Mammary epithelial cell (primary cell): Measurements from ENCODE around the gene GRIN2A.

Experiments
- CTCF ChIP-seq, 2 donors: IDR thresholded peaks in 1 of 2; conservative IDR thresholded peaks in 1 of 2; 2 replicates each; pipeline ENCODE4 v1.5.1; 2011 to 2012; ENCODE audit warnings: inconsistent platforms in 2 of 2, low read length in 2 of 2, mild to moderate bottlenecking in 2 of 2, control low read depth in 1 of 2, low read depth in 1 of 2; ENCODE audit not compliant: insufficient read depth in 1 of 2; ENCODE audit errors: extremely low read depth in 1 of 2
- EZH2 ChIP-seq: IDR thresholded peaks from 2 replicates; pipeline ENCODE4 v1.6.1; 2012; ENCODE audit warnings: low read length, inconsistent platforms, borderline replicate concordance

- TF ChIP-seq CTCF (conservative IDR thresholded peaks at IDR 0.05 in 1 of 2, IDR thresholded peaks at IDR 0.05 in 1 of 2; ENCODE audit: extremely low read depth in 1 of 2, insufficient read depth in 1 of 2, low read depth in 1 of 2, low read length in 2 of 2) (peak in 1 of 2 donors; percentile 17), EZH2 (no peak)
Observed at GRCh38 chr16:10039220-10040096, 142.8 kb downstream of the GRIN2A start.
